ENCODE data around the gene MTG2. TPM values are rescaled to one million over a fixed set of nuclear protein-coding genes. Genes with fewer than 3 reads are reported as not detected.

MTG2 gene
- total and polyA plus RNA-seq, 4 donors = 18.3 to 35.5 (median 28.5) TPM

- ATAC-seq (ENCODE audit: insufficient read depth, low FRiP score) (no peak), DNase-seq (no peak)
- Histone ChIP-seq H3K9me3 (ENCODE audit: control insufficient read depth in 4 of 4, insufficient read depth in 3 of 4, low read length in 3 of 4) (peaks cover 0 to 5% (median 0%) of the 10 kb centered on the region in 4 donors), H3K4me1 (ENCODE audit: control insufficient read depth in 5 of 5, insufficient read depth in 5 of 5, low read length in 5 of 5) (peaks cover 0 to 8% (median 0%) of the 10 kb centered on the region in 5 donors), H3K4me3 (no peak overlapping the region), H3K9ac (ENCODE audit: insufficient read depth in 1 of 2, low read length in 2 of 2) (no peak overlapping the region), H3K27ac (ENCODE audit: low read depth in 1 of 2, low read length in 1 of 2) (no peak overlapping the region), H3K27me3 (ENCODE audit: control insufficient read depth in 3 of 3, insufficient read depth in 3 of 3, low read length in 2 of 3) (peaks cover 9 to 51% (median 9%) of the 10 kb centered on the region in 3 donors), H3K36me3 (ENCODE audit: control insufficient read depth in 4 of 4, insufficient read depth in 4 of 4, low read length in 4 of 4) (no peaks in the 10 kb centered on the region)
- 56 to 70% methylated on average over 20 to 21 of the region's 21 CpGs for WGBS, 2 donors
- TF ChIP-seq CTCF (IDR thresholded peaks at IDR 0.05; ENCODE audit: control extremely low read depth, extremely low read depth) = no peak
Measured at GRCh38 chr20:62224113-62224855, 41.5 kb downstream of the MTG2 start.

- Histone ChIP-seq H3K27me3 (ENCODE audit: control insufficient read depth in 3 of 3, insufficient read depth in 3 of 3, low read length in 2 of 3) (peaks cover 9 to 47% (median 12%) of the 10 kb centered on the region in 3 donors), H3K4me3 (no peak overlapping the region), H3K4me1 (ENCODE audit: control insufficient read depth in 5 of 5, insufficient read depth in 5 of 5, low read length in 5 of 5) (peaks cover 0 to 6% (median 0%) of the 10 kb centered on the region in 5 donors), H3K27ac (ENCODE audit: low read depth in 1 of 2, low read length in 1 of 2) (no peak overlapping the region), H3K9ac (ENCODE audit: insufficient read depth in 1 of 2, low read length in 2 of 2) (no peak overlapping the region), H3K36me3 (ENCODE audit: control insufficient read depth in 4 of 4, insufficient read depth in 4 of 4, low read length in 4 of 4) (no peaks in the 10 kb centered on the region), H3K9me3 (ENCODE audit: control insufficient read depth in 4 of 4, insufficient read depth in 3 of 4, low read length in 3 of 4) (peaks cover 0 to 5% (median 0%) of the 10 kb centered on the region in 4 donors)
- 89 to 90% methylated on average over 13 of the region's 13 CpGs for WGBS, 2 donors
- no peak for ATAC-seq (ENCODE audit: insufficient read depth, low FRiP score)
- TF ChIP-seq CTCF (IDR thresholded peaks at IDR 0.05; ENCODE audit: control extremely low read depth, extremely low read depth) = no peak
- no peak for DNase-seq
Measured at GRCh38 chr20:62225026-62225425, 42.2 kb downstream of the MTG2 start.

GRCh38 chr20:62225820-62226635, 43.2 kb downstream of the MTG2 start:
- Histone ChIP-seq H3K4me1 (ENCODE audit: control insufficient read depth in 5 of 5, insufficient read depth in 5 of 5, low read length in 5 of 5) (peaks cover 0 to 2% (median 0%) of the 10 kb centered on the region in 5 donors), H3K36me3 (ENCODE audit: control insufficient read depth in 4 of 4, insufficient read depth in 4 of 4, low read length in 4 of 4) (no peaks in the 10 kb centered on the region), H3K9me3 (ENCODE audit: control insufficient read depth in 4 of 4, insufficient read depth in 3 of 4, low read length in 3 of 4) (peaks cover 0 to 5% (median 0%) of the 10 kb centered on the region in 4 donors), H3K9ac (ENCODE audit: insufficient read depth in 1 of 2, low read length in 2 of 2) (no peak overlapping the region), H3K27me3 (ENCODE audit: control insufficient read depth in 3 of 3, insufficient read depth in 3 of 3, low read length in 2 of 3) (peaks cover 9 to 41% (median 9%) of the 10 kb centered on the region in 3 donors), H3K4me3 (no peak overlapping the region), H3K27ac (ENCODE audit: low read depth in 1 of 2, low read length in 1 of 2) (no peak overlapping the region)
- no peak for ATAC-seq (ENCODE audit: insufficient read depth, low FRiP score)
- WGBS, 2 donors = 77 to 85% methylated on average over 17 of the region's 17 CpGs
- no peak for DNase-seq
- no peak for TF ChIP-seq CTCF (IDR thresholded peaks at IDR 0.05; ENCODE audit: control extremely low read depth, extremely low read depth)

Measured in lung (tissue), 12 donors.